Stimulated activated memory B cell treated with anti-CD40 and anti-IgM and Interleukin-4, amounts not matched to agents 10 μg/mL and 1 μg/mL and 100 μg/mL, for 72 hours (primary cell): ENCODE measurements around the gene BANP.
"Not testable (repeated sequence)": the region's sequence is repeated elsewhere in the genome, so short reads cannot be mapped to it uniquely, and the experiment has no call there.

Source experiments
- ATAC-seq: fragments of 150-1000 bp; cut with Tn5 transposase; 2 replicates; pipeline ENCODE4 v1.10.0; 2021
- H3K27ac Mint-ChIP-seq: one replicate; pipeline ENCODE4 v1.8.0; 2022; ENCODE audit warnings: mild to moderate bottlenecking, mixed read lengths
- H3K27me3 Mint-ChIP-seq: one replicate; pipeline ENCODE4 v1.8.0; 2022; ENCODE audit warnings: mixed read lengths
- H3K36me3 Mint-ChIP-seq: one replicate; pipeline ENCODE4 v1.8.0; 2022; ENCODE audit warnings: mixed read lengths
- H3K4me1 Mint-ChIP-seq: one replicate; pipeline ENCODE4 v1.8.0; 2022; ENCODE audit warnings: mixed read lengths
- H3K4me3 Mint-ChIP-seq: one replicate; pipeline ENCODE4 v1.8.0; 2022; ENCODE audit warnings: mild to moderate bottlenecking, moderate library complexity, mixed read lengths
- H3K9me3 Mint-ChIP-seq: one replicate; pipeline ENCODE4 v1.8.0; 2022; ENCODE audit warnings: mixed read lengths

The BANP gene

GRCh38 chr16:88016386-88016785, 65.2 kb downstream of the BANP start:
- not testable (repeated sequence) for H3K9me3 Mint-ChIP-seq, H3K4me1 Mint-ChIP-seq, H3K4me3 Mint-ChIP-seq, H3K27me3 Mint-ChIP-seq, H3K27ac Mint-ChIP-seq, ATAC-seq
- peaks cover 54% of the 10 kb centered on the region for H3K36me3 Mint-ChIP-seq

DNA sequence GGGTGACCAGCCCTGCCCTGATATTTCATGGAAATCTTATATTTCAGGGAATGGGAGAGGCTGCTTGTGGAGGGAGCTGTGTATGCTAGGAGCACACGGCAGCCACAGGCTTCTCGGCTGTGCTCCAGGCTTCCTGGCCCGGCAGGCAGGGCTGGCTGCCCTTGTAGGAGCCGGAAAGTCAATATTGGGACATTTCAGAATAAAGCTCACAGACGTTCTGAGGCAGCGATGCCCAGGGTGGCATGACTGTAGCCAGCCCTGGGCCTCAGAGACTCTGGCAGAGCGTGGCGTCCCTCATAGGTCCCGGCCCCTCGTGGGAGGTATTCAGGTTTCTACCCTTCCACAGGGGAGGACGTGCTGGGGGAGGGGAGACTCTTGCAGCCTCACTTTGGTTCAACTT, 65.7 kb downstream of the BANP start:
- no peaks in the 10 kb centered on the region for H3K9me3 Mint-ChIP-seq
- no peak for ATAC-seq
- H3K36me3 Mint-ChIP-seq = peaks cover 54% of the 10 kb centered on the region
- H3K4me3 Mint-ChIP-seq = no peak overlapping the region
- no peak overlapping the region for H3K27ac Mint-ChIP-seq
- H3K4me1 Mint-ChIP-seq = peaks cover 9% of the 10 kb centered on the region
- H3K27me3 Mint-ChIP-seq = no peaks in the 10 kb centered on the region

- H3K36me3 Mint-ChIP-seq = peaks cover 55% of the 10 kb centered on the region
- no peak overlapping the region for H3K27ac Mint-ChIP-seq
- no peaks in the 10 kb centered on the region for H3K9me3 Mint-ChIP-seq
- H3K27me3 Mint-ChIP-seq = no peaks in the 10 kb centered on the region
- peaks cover 9% of the 10 kb centered on the region for H3K4me1 Mint-ChIP-seq
- ATAC-seq = no peak
- H3K4me3 Mint-ChIP-seq = no peak overlapping the region
These were observed 66.4 kb downstream of the BANP start for GRCh38 chr16:88017587-88018101.

GRCh38 chr16:88018382-88018781, 67.1 kb downstream of the BANP start:
- not testable (repeated sequence) for H3K27ac Mint-ChIP-seq, H3K27me3 Mint-ChIP-seq, ATAC-seq, H3K4me3 Mint-ChIP-seq, H3K9me3 Mint-ChIP-seq
- Mint-ChIP-seq H3K4me1 (peaks cover 15% of the 10 kb centered on the region), H3K36me3 (peaks cover 59% of the 10 kb centered on the region)

GRCh38 chr16:88019041-88019820, 68.0 kb downstream of the BANP start:
- not testable (repeated sequence) for H3K27ac Mint-ChIP-seq, H3K4me3 Mint-ChIP-seq, H3K27me3 Mint-ChIP-seq, ATAC-seq, H3K9me3 Mint-ChIP-seq
- Mint-ChIP-seq H3K36me3 (peaks cover 62% of the 10 kb centered on the region), H3K4me1 (peaks cover 23% of the 10 kb centered on the region)

GRCh38 chr16:88019821-88020515, 68.7 kb downstream of the BANP start:
- Mint-ChIP-seq H3K27me3 (no peaks in the 10 kb centered on the region), H3K27ac (no peak overlapping the region), H3K9me3 (no peaks in the 10 kb centered on the region), H3K4me3 (no peak overlapping the region), H3K4me1 (peaks cover 28% of the 10 kb centered on the region), H3K36me3 (peaks cover 59% of the 10 kb centered on the region)
- no peak for ATAC-seq

GRCh38 chr16:88020516-88020885, 69.3 kb downstream of the BANP start:
- Mint-ChIP-seq H3K36me3 (peaks cover 53% of the 10 kb centered on the region), H3K4me3 (no peak overlapping the region), H3K27me3 (no peaks in the 10 kb centered on the region), H3K9me3 (no peaks in the 10 kb centered on the region), H3K4me1 (peaks cover 28% of the 10 kb centered on the region), H3K27ac (no peak overlapping the region)
- ATAC-seq = no peak

GRCh38 chr16:88021041-88021970, 70.1 kb downstream of the BANP start:
- H3K4me1 Mint-ChIP-seq = peaks cover 29% of the 10 kb centered on the region
- peaks cover 54% of the 10 kb centered on the region for H3K36me3 Mint-ChIP-seq
- H3K27ac Mint-ChIP-seq, ATAC-seq, H3K9me3 Mint-ChIP-seq, H3K4me3 Mint-ChIP-seq, H3K27me3 Mint-ChIP-seq: not testable (repeated sequence)

GRCh38 chr16:88022076-88023042, 71.1 kb downstream of the BANP start:
- Mint-ChIP-seq H3K36me3 (peaks cover 54% of the 10 kb centered on the region), H3K4me3 (no peak overlapping the region), H3K4me1 (peaks cover 29% of the 10 kb centered on the region), H3K27ac (peak overlapping the region; percentile 26), H3K27me3 (no peaks in the 10 kb centered on the region), H3K9me3 (no peaks in the 10 kb centered on the region)
- no peak for ATAC-seq

DNA sequence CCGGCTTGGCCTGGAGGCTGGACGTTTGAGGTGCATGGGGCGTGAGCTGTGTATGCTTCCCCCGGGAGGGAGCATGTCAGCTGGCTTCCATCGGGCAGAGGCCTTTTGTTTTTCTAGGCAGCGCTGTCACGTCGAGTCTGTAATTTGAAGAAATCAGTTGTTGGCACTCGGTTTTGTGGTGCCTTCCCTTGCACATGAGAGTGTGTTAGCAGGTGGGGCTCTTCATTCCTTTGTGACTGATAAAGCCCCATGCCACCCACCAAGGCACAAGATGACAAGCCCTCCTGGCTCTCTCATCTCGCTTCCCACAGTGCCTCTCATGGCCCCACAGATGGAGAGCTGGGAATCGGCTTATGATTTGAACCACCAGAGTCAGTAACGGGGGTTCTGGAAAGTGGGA, 72.1 kb downstream of the BANP start:
- H3K27me3 Mint-ChIP-seq = no peaks in the 10 kb centered on the region
- peak overlapping the region; percentile 26 for H3K27ac Mint-ChIP-seq
- H3K4me1 Mint-ChIP-seq = peaks cover 29% of the 10 kb centered on the region
- no peaks in the 10 kb centered on the region for H3K9me3 Mint-ChIP-seq
- no peak for ATAC-seq
- H3K4me3 Mint-ChIP-seq = no peak overlapping the region
- H3K36me3 Mint-ChIP-seq = peaks cover 47% of the 10 kb centered on the region

DNA sequence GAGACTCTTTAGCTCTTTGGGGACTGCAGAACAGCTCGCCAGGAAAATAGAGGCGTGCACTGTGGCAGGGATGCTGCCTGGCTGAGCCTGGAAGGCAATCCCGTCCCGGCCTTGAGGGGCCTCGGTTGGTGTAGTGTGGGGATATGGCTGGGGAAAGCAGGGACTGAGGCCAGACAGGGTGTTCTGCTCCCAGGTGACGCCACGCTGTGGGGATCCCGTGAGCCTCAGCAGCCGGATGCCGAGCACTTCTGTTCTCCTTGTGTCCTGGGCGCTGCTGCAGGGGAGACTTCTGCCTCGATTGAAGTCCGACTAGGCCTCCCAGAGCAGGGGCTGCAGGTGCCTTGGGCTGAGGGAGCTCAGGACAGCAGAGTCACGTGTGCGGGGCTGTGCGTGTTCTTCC, 72.6 kb downstream of the BANP start:
- peaks cover 45% of the 10 kb centered on the region for H3K36me3 Mint-ChIP-seq
- H3K27me3 Mint-ChIP-seq = no peaks in the 10 kb centered on the region
- no peak for ATAC-seq
- no peak overlapping the region for H3K4me3 Mint-ChIP-seq
- H3K27ac Mint-ChIP-seq = no peak overlapping the region
- H3K9me3 Mint-ChIP-seq = no peaks in the 10 kb centered on the region
- peaks cover 29% of the 10 kb centered on the region for H3K4me1 Mint-ChIP-seq

DNA sequence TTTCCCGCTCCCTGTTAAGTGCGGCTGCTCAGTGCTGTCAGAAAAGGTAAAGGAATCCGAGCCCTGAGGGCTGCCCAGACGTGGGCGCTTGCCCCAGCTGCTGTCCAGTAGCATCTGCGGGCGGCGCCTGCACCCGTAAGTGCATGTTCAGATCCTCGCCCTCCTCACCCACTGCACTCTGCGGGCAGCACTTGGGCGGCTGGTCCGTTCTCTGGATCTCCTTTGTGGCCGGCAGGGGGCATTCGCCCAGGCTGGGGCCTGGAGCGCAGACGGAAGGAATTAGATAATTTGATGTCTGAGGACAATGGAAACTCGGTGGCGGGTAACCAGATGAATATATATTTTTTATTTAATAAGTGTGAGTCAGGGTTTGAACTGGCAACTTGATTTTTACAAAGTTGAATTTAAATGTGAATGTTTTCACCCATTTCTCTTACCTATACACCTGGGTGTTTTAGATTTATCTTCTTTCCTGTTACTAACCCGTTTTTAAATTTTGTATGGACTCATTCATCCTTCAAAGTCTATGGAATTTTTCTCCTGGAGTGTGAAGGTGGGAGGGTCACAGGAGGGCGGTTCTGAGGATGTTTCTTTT, 73.4 kb downstream of the BANP start:
- not testable (repeated sequence) for H3K4me3 Mint-ChIP-seq, ATAC-seq, H3K27me3 Mint-ChIP-seq, H3K9me3 Mint-ChIP-seq
- H3K27ac Mint-ChIP-seq = peak overlapping the region; percentile 57
- H3K4me1 Mint-ChIP-seq = peaks cover 29% of the 10 kb centered on the region
- H3K36me3 Mint-ChIP-seq = peaks cover 43% of the 10 kb centered on the region

GRCh38 chr16:88025086-88025492, 73.9 kb downstream of the BANP start:
- not testable (repeated sequence) for H3K9me3 Mint-ChIP-seq, H3K4me3 Mint-ChIP-seq, H3K27me3 Mint-ChIP-seq
- Mint-ChIP-seq H3K27ac (peak overlapping the region; percentile 57), H3K4me1 (peaks cover 29% of the 10 kb centered on the region), H3K36me3 (peaks cover 46% of the 10 kb centered on the region)
- ATAC-seq = peak; percentile 69
